Neural progenitor cell (in vitro differentiated cells): ENCODE data around the gene FAM185A.
"Not testable (repeated sequence)": the region's sequence is repeated elsewhere in the genome, so short reads cannot be mapped to it uniquely, and the experiment has no call there.

Experiments used
- EZH2 ChIP-seq: fragments of 200-600 bp; sonication (generic); IDR thresholded peaks from 2 replicates; pipeline ENCODE4 v1.6.1; 2017; ENCODE audit warnings: antibody characterized with exemption, mild to moderate bottlenecking, moderate library complexity
- EZH2phosphoT487 ChIP-seq: fragments of 200-600 bp; sonication (generic); IDR thresholded peaks from 2 replicates; pipeline ENCODE4 v1.6.1; 2017; ENCODE audit warnings: antibody characterized with exemption

DNA sequence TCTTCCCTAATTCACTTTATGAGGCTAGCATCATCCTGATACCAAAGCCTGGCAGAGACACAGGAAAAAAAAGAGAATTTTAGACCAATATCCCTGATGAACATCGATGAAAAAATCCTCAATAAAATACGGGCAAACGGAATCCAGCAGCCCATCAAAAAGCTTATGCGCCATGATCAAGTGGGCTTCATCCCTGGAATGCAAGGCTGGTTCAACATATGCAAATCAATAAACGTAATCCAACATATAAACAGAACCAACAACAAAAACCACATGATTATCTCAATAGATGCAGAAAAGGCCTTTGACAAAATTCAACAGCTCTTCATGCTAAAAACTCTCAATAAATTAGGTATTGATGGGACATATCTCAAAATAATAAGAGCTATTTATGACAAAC, 22.6 kb upstream of the FAM185A start:
- not testable (repeated sequence) for TF ChIP-seq EZH2phosphoT487, EZH2
